Transverse colon (tissue), 4 donors: ENCODE data around the gene TFEB.

Experiments
- CTCF ChIP-seq, 5 experiments: fragments of 200-600 bp in 3 of 5; fragments of 450-650 bp in 2 of 5; sonication (generic) in 3 of 5; IDR thresholded peaks; 1 replicate in 2 of 5; 2 replicates in 3 of 5; pipeline ENCODE4 v1.5.1; 2016 to 2017; ENCODE audit warnings: antibody characterized with exemption in 5 of 5, inconsistent platforms in 3 of 5, mild to moderate bottlenecking in 2 of 5, moderate library complexity in 1 of 5
- EP300 ChIP-seq: sonication (generic); formaldehyde crosslinking; IDR thresholded peaks from one replicate; pipeline ENCODE4 v1.6.1; 2017; ENCODE audit warnings: antibody characterized with exemption, low read depth
- POLR2A ChIP-seq: fragments of 450-650 bp; IDR thresholded peaks from one replicate; pipeline ENCODE4 v1.6.1; 2016; ENCODE audit warnings: antibody characterized with exemption, mild to moderate bottlenecking, moderate library complexity
- POLR2AphosphoS5 ChIP-seq, 3 donors: sonication (generic); formaldehyde crosslinking; IDR thresholded peaks; one replicate each; pipeline ENCODE4 v1.6.1; 2016; ENCODE audit warnings: antibody characterized with exemption in 3 of 3

DNA sequence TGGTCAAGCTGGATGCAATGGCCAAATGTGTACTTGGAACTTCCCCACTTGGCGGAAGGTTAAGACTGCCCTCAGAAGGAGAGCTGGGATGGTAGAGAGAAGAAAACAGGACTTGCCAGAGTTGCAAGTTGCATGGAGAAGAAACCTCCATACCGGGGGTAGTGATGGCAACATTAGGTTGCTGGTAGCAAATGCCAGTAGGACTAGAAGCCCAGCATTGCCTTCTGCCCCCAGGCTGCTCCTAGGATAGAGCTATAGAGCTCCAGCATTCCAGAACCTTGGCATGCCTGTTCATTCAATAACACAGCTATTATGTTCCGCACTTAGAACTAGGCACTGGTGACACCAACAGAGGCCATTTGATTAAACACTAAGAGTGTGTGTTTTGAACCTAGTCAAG lies 26.6 kb downstream of the TFEB start:
- TF ChIP-seq EP300, result no peak
- no peak for TF ChIP-seq CTCF (IDR thresholded peaks at IDR 0.05)
- TF ChIP-seq POLR2A, result no peak
- no peak for TF ChIP-seq POLR2AphosphoS5 (IDR thresholded peaks at IDR 0.05)
